Mammary epithelial cell (primary cell): Measurements from ENCODE around the gene FEM1B.

ENCODE experiments used
- CTCF ChIP-seq, 2 donors: IDR thresholded peaks in 1 of 2; conservative IDR thresholded peaks in 1 of 2; 2 replicates each; pipeline ENCODE4 v1.5.1; 2011 to 2012; ENCODE audit warnings: inconsistent platforms in 2 of 2, low read length in 2 of 2, mild to moderate bottlenecking in 2 of 2, control low read depth in 1 of 2, low read depth in 1 of 2; ENCODE audit not compliant: insufficient read depth in 1 of 2; ENCODE audit errors: extremely low read depth in 1 of 2
- EZH2 ChIP-seq: IDR thresholded peaks from 2 replicates; pipeline ENCODE4 v1.6.1; 2012; ENCODE audit warnings: low read length, inconsistent platforms, borderline replicate concordance

- TF ChIP-seq EZH2 = no peak
- TF ChIP-seq CTCF (conservative IDR thresholded peaks at IDR 0.05 in 1 of 2, IDR thresholded peaks at IDR 0.05 in 1 of 2; ENCODE audit: extremely low read depth in 1 of 2, insufficient read depth in 1 of 2, low read depth in 1 of 2, low read length in 2 of 2) = no peak
Observed at GRCh38 chr15:68295014-68295805, 17.7 kb downstream of the FEM1B start.
